Chondrocyte (in vitro differentiated cells): Measurements from ENCODE around the gene GABRA1. TPM values are rescaled to one million over a fixed set of nuclear protein-coding genes. Genes with fewer than 3 reads are reported as not detected.

ENCODE experiments used
- DNase-seq: peaks from one replicate; pipeline ENCODE4 v3.0.0; 2021; ENCODE audit warnings: mixed read lengths, low spot score
- H3K27ac Mint-ChIP-seq: one replicate; pipeline ENCODE4 v1.8.0; 2021; ENCODE audit warnings: mild to moderate bottlenecking, moderate library complexity, mixed read lengths; ENCODE audit not compliant: unreplicated experiment
- H3K27me3 Mint-ChIP-seq: 2 replicates; pipeline ENCODE4 v1.8.0; 2021; ENCODE audit warnings: low read depth, mixed read lengths
- H3K36me3 Mint-ChIP-seq: 2 replicates; pipeline ENCODE4 v1.8.0; 2021; ENCODE audit warnings: low read depth, mixed read lengths
- H3K4me1 Mint-ChIP-seq: 2 replicates; pipeline ENCODE4 v1.8.0; 2021; ENCODE audit warnings: low read depth, mild to moderate bottlenecking, mixed read lengths
- H3K4me3 Mint-ChIP-seq: one replicate; pipeline ENCODE4 v1.8.0; 2021; ENCODE audit warnings: mild to moderate bottlenecking, moderate library complexity, mixed read lengths; ENCODE audit not compliant: unreplicated experiment
- H3K9me3 Mint-ChIP-seq: 2 replicates; pipeline ENCODE4 v1.8.0; 2021; ENCODE audit warnings: low read depth, mixed read lengths
- CTCF ChIP-seq: fragments of 200-600 bp; sonication (generic); IDR thresholded peaks from 2 replicates; pipeline ENCODE4 v1.5.0; 2021; ENCODE audit warnings: antibody characterized with exemption, mild to moderate bottlenecking, moderate library complexity
- total RNA-seq: library from RNA; stranded (reverse); gene quantifications from 3 replicates; pipeline ENCODE4 v1.2.1, GENCODE V29; 2021

Gene GABRA1
- total RNA-seq, 1 donor from 2014 or later = not detected

GRCh38 chr5:161865510-161865909 lies 17.6 kb downstream of the GABRA1 start:
- Mint-ChIP-seq H3K27me3 (no peaks in the 10 kb centered on the region), H3K4me1 (no peaks in the 10 kb centered on the region), H3K36me3 (no peaks in the 10 kb centered on the region), H3K4me3 (no peak overlapping the region), H3K27ac (no peak overlapping the region), H3K9me3 (no peaks in the 10 kb centered on the region)
- no peak for TF ChIP-seq CTCF
- no peak for DNase-seq

DNA sequence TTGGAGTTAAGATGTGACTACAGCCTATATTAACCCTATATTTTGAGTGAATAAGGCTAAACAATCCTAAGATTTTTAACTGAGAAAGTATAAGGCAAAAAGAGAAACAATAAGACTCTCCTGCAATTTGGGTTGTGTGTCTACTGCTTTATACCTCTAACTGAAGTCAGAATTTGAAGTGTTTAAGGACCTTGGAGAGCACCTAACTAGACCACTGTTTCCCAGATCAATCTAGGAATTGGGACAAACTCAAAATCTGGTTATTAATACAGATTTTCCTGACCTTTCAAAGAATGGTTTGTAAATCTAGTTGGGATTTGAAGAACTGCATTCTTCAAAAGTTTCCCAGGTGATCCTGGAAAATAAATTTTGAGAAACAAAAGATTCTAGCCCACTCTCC lies 42.1 kb downstream of the GABRA1 start:
- H3K27me3 Mint-ChIP-seq = no peaks in the 10 kb centered on the region
- no peak for TF ChIP-seq CTCF
- no peaks in the 10 kb centered on the region for H3K36me3 Mint-ChIP-seq
- no peak overlapping the region for H3K27ac Mint-ChIP-seq
- no peak for DNase-seq
- no peaks in the 10 kb centered on the region for H3K9me3 Mint-ChIP-seq
- no peak overlapping the region for H3K4me3 Mint-ChIP-seq
- no peaks in the 10 kb centered on the region for H3K4me1 Mint-ChIP-seq

- Mint-ChIP-seq H3K27ac (no peak overlapping the region), H3K4me3 (no peak overlapping the region), H3K36me3 (no peaks in the 10 kb centered on the region), H3K4me1 (no peaks in the 10 kb centered on the region), H3K9me3 (no peaks in the 10 kb centered on the region), H3K27me3 (no peaks in the 10 kb centered on the region)
- TF ChIP-seq CTCF = no peak
- DNase-seq = no peak
These were observed 47.6 kb downstream of the GABRA1 start for GRCh38 chr5:161895514-161895913.

DNA sequence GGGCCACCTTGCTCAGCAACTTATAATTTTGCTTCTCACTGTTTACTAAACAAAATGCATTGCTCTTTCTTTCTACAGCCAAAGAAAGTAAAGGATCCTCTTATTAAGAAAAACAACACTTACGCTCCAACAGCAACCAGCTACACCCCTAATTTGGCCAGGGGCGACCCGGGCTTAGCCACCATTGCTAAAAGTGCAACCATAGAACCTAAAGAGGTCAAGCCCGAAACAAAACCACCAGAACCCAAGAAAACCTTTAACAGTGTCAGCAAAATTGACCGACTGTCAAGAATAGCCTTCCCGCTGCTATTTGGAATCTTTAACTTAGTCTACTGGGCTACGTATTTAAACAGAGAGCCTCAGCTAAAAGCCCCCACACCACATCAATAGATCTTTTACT lies 49.1 kb downstream of the GABRA1 start:
- no peaks in the 10 kb centered on the region for H3K36me3 Mint-ChIP-seq
- H3K4me3 Mint-ChIP-seq = no peak overlapping the region

DNA sequence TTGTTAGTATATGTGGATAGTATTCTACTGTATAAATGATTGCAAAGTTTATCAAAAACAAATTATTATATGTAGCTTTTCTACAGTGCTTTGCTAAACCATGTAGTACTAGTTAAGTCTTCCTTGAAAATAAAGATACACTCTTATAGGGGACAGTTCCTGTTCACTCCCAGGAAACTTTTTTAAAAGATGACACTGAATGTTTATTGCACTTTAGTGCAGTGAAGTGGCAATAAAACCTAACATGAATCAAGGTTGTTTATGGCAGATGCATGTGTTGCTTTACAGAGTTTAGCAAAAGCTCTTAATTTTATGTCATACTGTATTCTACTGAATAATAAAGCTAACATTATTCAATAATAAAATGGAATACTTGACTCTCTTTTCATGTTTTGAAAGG lies 51.7 kb downstream of the GABRA1 start:
- H3K4me1 Mint-ChIP-seq = no peaks in the 10 kb centered on the region
- H3K36me3 Mint-ChIP-seq = no peaks in the 10 kb centered on the region
- DNase-seq = no peak
- TF ChIP-seq CTCF = no peak
- H3K4me3 Mint-ChIP-seq = no peak overlapping the region
- no peak overlapping the region for H3K27ac Mint-ChIP-seq
- no peaks in the 10 kb centered on the region for H3K9me3 Mint-ChIP-seq
- H3K27me3 Mint-ChIP-seq = no peaks in the 10 kb centered on the region

More for the DNA sequence above, 49.1 kb downstream of the GABRA1 start:
- no peak for TF ChIP-seq CTCF
- no peak for DNase-seq
- H3K27me3 Mint-ChIP-seq = no peaks in the 10 kb centered on the region
- H3K27ac Mint-ChIP-seq = no peak overlapping the region
- no peaks in the 10 kb centered on the region for H3K9me3 Mint-ChIP-seq
- H3K4me1 Mint-ChIP-seq = no peaks in the 10 kb centered on the region
